ENCODE results near the gene ZC2HC1C. TPM values are rescaled to one million over a fixed set of nuclear protein-coding genes. Genes with fewer than 3 reads are reported as not detected.

The ZC2HC1C gene
- total and polyA plus RNA-seq, 10 of the 15 experiments (the other 5 are each of a cell fraction or from before 2014, with no cell fraction given) = 0.92 to 3.7 (median 1.6) TPM

- in situ Hi-C loops (cut with MboI) = no loop called here
- 26% methylated on average over 2 of the region's 2 CpGs for WGBS (ENCODE audit: insufficient coverage, insufficient replicate concordance, low lambda C conversion rate, missing lambda C conversion rate)
- Histone ChIP-seq H3K36me3 (ENCODE audit: control insufficient read depth in 2 of 2, insufficient read depth in 2 of 2, low read length in 1 of 2) (peaks cover 0 to under 1% of the 10 kb centered on the region in 2 experiments; a peak in 1 of 4 replicates), H3K27ac (ENCODE audit: control insufficient read depth, insufficient read depth) (no peak overlapping the region), H3K4me2 (ENCODE audit: control insufficient read depth, insufficient read depth) (no peak overlapping the region), H4K20me1 (ENCODE audit: control insufficient read depth, insufficient read depth) (no peaks in the 10 kb centered on the region), H3K27me3 (replicated peaks in 1 of 2; ENCODE audit: control insufficient read depth in 2 of 2, insufficient read depth in 2 of 2, low read length in 1 of 2) (no peaks in the 10 kb centered on the region), H3K4me1 (ENCODE audit: control insufficient read depth, insufficient read depth, low read length) (no peaks in the 10 kb centered on the region), H2AFZ (ENCODE audit: control insufficient read depth, low read depth, low read length) (no peak overlapping the region), H3K79me2 (ENCODE audit: control insufficient read depth, insufficient read depth, low read length) (peaks cover 5% of the 10 kb centered on the region), H3K9me3 (replicated peaks; ENCODE audit: control insufficient read depth, insufficient read depth, low read length) (no peaks in the 10 kb centered on the region), H3K9ac (ENCODE audit: control insufficient read depth, insufficient read depth, low read length) (no peak overlapping the region), H3K4me3 (no peak overlapping the region)
- no TSS peak for BruUV-seq (replicated peaks)
- ATAC-seq (no peak), DNase-seq (ENCODE audit: low read depth, low spot score) (no peak), FAIRE-seq (no peak)
- SMC1A ChIA-PET (ENCODE audit: uncharacterized antibody, unreplicated experiment) = interaction anchor here (1.0 to 1.9 kb wide), 3 partner anchors 17 to 109 kb away, joined by 3 to 7 read pairs (median 4); no protein-coding TSS in a partner anchor
- TF ChIP-seq E4F1 (IDR thresholded peaks at IDR 0.05; ENCODE audit: borderline replicate concordance, partially characterized antibody) (no peak), POLR2A (IDR thresholded peaks at IDR 0.05; ENCODE audit: low read depth, low read length) (no peak), ZNF207 (IDR thresholded peaks at IDR 0.05; ENCODE audit: borderline replicate concordance) (no peak), CHD4 (IDR thresholded peaks at IDR 0.05) (no peak), TCF7 (IDR thresholded peaks at IDR 0.05; ENCODE audit: borderline replicate concordance) (no peak), RELA (IDR thresholded peaks at IDR 0.05; ENCODE audit: borderline replicate concordance, partially characterized antibody) (no peak), PKNOX1 (IDR thresholded peaks at IDR 0.05) (no peak), SIX5 (IDR thresholded peaks at IDR 0.05; ENCODE audit: low read depth, low read length, severe bottlenecking) (no peak), SP1 (IDR thresholded peaks at IDR 0.05; ENCODE audit: low read depth, low read length) (no peak), SUZ12 (IDR thresholded peaks at IDR 0.05; ENCODE audit: unreplicated experiment) (no peak), EZH2 (IDR thresholded peaks at IDR 0.05; ENCODE audit: borderline replicate concordance, control insufficient read depth, low read depth, low read length) (no peak), KLF5 (IDR thresholded peaks at IDR 0.05; ENCODE audit: partially characterized antibody) (no peak), CBX3 (IDR thresholded peaks at IDR 0.05; ENCODE audit: borderline replicate concordance, low read depth) (no peak), FOXM1 (IDR thresholded peaks at IDR 0.05; ENCODE audit: low read depth, low read length) (no peak), CEBPB (IDR thresholded peaks at IDR 0.05; ENCODE audit: borderline replicate concordance in 1 of 2, low read depth in 2 of 2, low read length in 2 of 2) (no peak), CEBPZ (IDR thresholded peaks at IDR 0.05; ENCODE audit: low read depth, low read length) (no peak), EP300 (IDR thresholded peaks at IDR 0.05; ENCODE audit: borderline replicate concordance in 1 of 2, control insufficient read depth in 1 of 2, low read depth in 2 of 2, low read length in 2 of 2) (no peak)
- RAD21 ChIA-PET (ENCODE audit: unreplicated experiment) = interaction anchor here (0.9 to 1.7 kb wide), 3 partner anchors 44 to 82 kb away, joined by 3 read pairs; no protein-coding TSS in a partner anchor
- intact Hi-C loops (cut with micrococcal nuclease; ENCODE audit: unreplicated experiment) = no loop called here
- CTCF ChIA-PET = interaction anchor here (1.1 to 1.5 kb wide), 3 partner anchors 10 to 139 kb away, joined by 3 to 4 read pairs (median 3); no protein-coding TSS in a partner anchor
- POLR2A ChIA-PET = interaction anchor here (1.7 kb wide), 1 partner anchor 18 kb away, joined by 11 read pairs; no protein-coding TSS in a partner anchor
Measured at GRCh38 chr14:75044322-75044721, 25.1 kb upstream of the ZC2HC1C start.

Data from GM12878 (cell line).